Hippocampal formation (tissue), 2 donors: ENCODE results near the gene IRF6.
A peak's percentile ranks its signal among the peaks of the same experiment; 100 is the strongest.
"Not testable (repeated sequence)": the region's sequence is repeated elsewhere in the genome, so short reads cannot be mapped to it uniquely, and the experiment has no call there.

Experiments used
- DNase-seq, 2 donors: peaks; one replicate each; lab custom pipeline; 2025; lab: John Stamatoyannopoulos, UW

IRF6 gene

DNA sequence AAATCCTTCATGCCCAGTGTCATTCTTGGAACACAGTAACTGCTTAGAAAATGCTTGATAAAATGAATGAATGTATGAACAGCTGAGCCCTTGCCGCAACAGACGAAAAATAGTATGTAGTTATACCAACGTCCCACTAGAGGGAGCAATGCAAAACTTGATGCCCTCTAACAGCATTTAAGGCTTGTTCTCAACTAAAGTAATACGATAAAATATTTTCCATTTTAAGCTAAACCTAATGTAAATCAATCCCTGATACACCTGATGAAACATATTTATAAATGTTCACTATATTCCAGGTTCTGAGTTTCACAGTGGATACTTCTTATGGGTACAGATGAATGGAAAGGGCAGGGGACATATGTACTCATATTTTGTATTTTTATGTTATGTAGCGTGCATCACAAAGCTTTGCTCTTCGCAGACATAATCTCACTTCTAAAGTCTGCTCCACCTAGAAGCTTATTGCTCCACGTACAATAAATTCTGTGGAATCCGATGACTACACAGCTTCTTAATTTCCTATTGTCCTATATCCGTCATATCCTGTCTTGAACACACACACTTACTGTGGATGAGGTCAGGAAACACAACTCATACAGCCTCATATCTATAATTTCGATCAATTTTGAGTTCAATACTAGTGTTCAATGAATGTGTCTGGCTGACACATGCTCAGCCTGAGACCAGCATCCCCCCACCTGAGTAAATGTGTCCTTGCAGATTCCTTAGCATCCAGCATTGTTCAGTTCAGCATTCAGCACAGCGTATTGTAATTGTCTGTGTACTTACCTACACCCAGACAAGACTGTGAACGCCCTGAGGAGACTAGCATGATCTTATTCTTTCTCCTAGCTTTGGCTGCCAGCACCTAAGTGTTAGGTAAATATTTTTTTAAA is 17.4 kb upstream of the IRF6 start:
- DNase-seq, result peak in 1 of 2 donors; percentile 62

DNA sequence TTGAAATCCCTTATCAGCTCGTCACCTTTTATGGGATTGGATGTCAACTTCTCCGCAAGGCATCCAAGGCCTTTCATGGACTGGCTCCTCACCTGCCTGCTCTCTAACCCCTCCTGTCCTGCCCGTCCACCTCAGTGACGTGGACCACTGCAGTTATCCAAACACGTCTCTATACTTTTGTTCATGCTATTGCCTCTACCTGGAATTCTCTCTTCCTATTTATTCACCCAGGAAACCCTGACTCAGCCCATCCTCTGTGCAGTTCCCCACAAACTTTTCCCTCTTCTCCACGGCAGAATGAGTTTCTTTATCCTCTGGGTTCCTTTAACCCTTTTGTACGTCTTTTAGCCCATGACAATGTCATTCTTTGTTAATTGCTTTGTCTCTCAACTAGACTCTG is 16.8 kb upstream of the IRF6 start:
- no peak for DNase-seq

DNA sequence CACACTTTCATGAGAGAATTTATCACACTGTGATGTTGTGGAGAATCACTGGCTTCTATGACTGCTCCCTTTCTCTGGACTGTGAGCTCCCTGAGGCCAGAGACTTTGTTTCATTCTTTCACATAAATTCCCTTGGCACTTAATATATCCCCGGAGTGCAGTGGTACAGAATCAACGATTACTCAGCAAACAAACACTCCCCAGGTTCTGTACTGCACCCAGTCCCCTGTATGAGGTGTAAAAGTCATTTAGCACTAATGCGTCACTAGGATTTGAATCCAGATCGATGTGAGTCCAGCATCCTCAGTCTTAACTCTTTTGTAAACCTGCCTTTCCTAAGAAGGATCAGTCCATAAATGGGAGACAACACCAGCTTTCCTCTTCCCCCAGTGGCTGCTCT is 15.0 kb upstream of the IRF6 start:
- no peak for DNase-seq

DNA sequence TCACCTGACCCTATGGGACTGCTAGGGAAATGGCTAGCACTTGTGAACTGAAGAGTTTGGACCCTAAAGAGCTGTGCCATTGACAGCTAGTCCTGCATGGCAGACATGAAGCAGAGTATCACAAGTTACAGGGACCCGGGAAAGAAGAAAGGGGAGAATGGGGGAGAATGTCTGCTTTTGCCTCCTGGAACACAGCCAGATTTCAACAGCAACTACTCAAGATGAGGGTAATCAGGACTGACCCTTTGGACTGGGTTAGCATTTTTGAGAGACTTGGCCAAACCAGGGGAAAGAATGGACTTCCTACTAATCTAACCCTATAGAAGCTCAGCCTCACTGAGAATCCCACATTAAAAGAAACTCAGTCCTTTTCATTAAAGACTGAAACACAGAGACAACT is 13.1 kb upstream of the IRF6 start:
- no peak for DNase-seq

DNA sequence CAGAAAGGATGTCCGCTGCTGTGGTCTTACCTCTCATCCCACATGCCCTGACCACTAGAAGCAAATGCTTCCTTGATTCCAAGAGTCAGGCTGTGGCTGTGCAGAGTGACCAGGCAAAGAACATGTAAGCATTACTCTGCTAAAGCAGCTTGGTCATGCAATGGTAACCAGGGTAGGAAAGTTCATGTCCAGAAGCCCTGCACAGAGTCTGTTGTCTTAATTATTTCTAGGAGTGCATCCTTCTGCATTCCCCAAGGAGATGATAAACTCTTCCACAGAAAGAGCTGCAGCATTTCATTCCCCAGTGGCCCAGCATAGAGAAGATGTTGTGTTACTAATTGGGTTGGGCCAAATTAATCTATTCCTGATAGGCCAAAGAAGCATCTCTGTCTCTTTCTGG is 11.7 kb upstream of the IRF6 start:
- no peak for DNase-seq

DNA sequence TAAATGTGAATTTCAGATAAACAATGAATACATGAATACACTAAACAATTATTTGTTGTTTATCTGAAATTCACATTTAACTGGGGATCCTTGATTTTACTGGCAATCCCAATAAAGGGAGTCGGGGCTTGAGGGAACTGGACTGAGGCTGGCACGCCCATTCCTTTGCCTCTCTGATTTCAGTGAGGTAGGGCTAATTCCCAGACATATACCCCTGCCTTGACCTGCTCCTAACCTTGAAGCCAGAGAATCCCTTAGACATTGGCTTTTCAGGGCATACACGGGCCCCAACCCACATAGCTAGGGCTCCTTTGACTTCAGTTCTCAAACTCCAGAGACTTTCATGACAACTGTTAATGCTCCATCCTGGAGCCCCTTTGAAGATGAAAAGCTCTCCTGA is 11.0 kb upstream of the IRF6 start:
- DNase-seq, result no peak

DNA sequence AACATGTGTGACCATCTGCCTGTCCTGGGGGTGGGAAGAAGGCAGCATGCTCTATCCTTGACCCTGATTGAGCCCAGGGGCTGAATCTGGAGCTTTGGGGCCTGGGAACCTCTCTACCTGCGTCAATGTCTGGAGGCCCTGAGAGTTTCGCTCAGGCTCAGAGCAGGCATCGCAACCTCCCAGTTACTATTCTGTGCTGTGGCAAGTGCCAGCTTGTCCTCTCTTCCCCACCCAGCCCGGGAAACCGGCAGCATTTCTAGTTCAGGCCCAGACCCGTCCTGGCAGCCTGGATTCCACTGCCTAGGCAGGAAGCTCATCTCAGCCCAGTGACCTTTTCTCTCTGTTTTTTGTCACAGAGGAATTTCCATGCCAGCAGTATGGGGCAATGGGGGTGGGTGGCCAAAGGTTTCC is 10.0 kb upstream of the IRF6 start:
- no peak for DNase-seq

DNA sequence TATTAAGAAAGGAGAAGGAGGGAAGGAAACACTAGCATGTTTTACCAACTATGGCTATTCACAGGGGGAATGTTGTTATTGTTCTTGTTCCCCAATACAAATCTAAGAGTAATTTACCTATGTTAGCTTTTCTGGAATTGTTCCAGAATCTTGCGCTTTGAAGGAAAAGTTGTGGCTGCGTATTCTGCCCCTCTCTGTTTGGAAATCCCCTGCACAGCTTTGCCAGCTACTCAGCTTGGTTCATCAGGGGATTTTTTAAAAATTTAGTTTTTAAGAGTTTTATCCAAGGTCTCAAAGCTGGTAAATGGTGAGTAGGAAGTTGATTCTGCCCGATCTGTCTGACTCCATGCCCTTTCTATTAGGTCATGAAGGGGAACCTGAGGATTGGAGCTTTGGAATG is 9.5 kb upstream of the IRF6 start:
- DNase-seq, result no peak

DNA sequence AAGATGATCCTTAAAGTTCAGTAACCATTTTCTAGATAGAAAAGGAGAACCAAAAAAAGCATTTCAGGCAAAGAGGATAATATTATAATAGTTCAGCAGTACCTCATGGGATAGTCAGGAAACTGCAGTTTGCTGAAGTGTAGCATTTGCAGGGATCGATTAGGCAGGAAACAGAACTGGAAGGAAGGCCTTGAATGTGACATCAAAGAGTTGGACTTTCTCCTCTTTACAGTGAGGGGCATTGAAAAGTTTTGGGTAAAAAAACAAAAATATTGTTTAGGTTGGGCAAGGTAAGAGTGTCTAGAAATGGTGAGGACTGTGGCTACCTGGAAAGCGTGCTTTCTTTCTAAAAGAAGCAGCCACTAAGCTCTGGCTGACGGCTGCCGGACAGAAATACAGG is 8.0 kb upstream of the IRF6 start:
- no peak for DNase-seq

DNA sequence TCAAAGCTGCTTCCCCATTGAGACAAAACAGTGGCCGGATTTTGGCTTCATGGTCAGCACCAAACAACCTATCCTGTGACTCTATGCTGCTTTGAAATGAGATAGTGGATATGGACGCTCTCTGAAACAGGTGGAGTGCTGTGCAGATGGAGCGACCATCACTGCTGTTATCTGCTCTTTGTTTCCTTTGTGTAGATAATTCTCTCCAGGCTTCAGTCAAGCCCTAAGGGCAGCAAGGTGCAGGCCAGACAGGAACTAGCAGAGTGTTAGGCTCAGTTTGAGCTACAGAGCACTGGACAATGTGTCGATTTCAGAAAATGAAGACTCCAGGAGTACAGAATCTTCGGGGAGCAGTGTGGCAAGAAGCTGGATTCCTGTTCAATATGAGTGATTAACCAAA is 4.8 kb upstream of the IRF6 start:
- DNase-seq, result no peak

DNA sequence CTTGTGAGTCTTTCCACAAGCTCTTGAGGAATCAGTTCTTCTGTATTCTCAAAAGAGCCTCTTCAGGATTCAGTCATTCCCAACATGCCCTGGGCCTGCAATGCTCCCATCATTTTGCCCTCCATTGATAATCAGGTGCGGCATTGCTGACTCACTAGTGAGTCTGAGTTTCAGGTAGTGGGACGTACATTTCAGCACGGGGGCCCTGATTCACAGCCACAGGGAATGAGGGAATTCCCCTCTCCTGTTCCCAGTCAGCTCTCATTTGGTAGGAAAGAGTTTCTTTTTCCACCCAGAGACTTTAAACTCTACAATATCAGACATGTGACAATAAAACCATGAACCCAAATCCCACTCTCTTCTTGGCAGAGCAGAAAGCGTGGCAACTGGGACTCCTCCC is 3.7 kb upstream of the IRF6 start:
- DNase-seq, result no peak

DNA sequence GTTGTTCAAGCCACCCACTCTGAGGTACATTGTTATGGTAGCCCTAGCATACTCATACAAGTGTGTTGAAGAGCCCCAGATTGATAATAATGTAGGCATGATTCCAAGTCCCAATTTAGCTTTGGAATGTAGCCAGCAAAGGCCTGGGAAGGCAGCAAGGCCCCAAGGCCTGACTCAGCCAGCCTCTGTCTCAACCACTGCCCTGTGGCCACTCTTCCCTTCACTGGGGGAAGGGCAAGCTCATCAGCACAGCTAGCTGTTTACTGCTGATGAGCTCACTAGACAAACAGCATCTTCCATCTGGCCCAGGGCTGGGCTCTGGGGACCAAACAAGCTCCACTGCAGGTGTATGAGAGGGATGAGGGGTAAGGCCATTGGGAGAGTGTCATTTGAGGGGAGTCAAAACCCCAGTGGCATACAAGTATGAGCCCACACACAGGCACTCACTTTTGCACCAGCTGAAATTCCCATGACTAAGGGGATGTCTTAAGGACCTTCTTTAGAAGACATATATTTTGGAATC is 2.2 kb upstream of the IRF6 start:
- DNase-seq, result no peak

DNA sequence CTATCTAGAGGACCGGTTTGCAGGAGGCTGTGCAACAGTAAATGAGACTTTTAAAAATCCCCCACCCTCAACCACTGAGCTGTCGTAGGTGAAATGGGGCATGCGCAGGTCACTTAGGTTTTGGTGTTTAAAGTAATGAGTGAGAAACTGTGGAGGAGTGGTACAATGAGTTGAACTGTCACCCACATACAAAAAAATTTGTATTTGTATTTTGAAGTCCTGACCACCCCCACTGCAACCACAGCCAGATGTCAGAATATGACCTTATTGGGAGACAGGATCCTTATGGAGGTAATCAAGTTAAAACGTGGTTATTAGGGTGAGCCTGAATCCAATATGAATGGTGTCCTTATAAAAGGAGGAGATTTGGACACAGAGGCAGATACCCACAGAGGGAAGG is 1.6 kb upstream of the IRF6 start:
- no peak for DNase-seq

DNA sequence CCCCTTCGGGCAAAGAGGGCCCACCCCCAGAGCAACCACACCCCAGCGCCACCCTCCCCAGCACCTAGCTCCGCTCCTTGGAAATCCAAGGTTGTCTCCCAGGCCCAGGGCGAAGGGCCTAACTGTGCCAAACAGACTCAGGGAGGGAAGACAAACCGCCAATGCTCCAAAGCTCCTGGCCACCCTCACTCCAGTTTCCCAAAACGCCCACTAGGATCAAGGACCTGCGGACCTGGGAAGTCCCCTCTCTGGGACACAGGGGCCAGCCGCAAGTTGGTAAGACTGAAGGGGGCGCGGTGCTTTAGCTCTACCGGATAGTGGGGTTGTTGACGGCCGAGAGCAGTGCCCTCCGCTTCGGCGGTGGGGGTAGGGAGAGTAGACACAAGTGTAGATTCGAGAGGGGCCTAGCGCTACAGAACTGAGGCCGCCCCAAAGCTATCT is 581 bp downstream of the IRF6 start:
- DNase-seq, result no peak

DNA sequence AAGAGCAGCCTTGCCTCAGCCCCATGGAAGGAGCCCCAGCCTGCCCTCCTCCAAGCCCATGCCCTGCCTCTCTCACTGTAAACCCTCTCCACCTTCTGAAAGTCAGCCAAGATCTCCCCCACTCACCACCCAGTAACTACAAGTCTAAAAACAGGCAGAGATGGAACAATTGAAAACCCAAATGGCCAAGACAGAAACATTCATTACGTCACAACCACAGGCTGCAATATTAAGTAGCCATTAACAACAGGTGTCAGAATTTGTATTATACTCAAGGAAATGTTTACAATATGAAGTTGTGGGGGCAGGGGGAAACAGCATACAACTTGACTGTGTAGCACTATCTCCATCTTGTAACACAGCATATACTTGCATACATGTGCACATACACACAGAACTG is 2.4 kb downstream of the IRF6 start:
- no peak for DNase-seq

DNA sequence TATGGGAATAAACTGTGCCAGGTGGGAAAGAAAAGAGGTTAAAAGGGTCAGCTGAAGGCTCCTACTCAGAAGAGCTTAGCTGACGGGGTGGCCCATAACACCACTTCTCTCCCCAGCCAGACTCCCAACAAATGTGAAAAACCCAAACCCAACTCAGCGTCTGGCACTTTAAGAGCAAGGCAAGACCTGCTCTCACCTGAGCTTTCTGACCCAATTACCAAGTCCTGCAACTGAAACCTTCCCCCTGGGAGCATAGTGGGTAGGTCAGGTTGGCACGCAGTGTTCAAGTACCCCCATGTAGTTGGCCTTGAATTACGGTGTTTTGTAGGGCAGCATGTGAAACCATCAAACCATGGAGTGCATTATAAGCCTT is 3.2 kb downstream of the IRF6 start:
- DNase-seq, result no peak

DNA sequence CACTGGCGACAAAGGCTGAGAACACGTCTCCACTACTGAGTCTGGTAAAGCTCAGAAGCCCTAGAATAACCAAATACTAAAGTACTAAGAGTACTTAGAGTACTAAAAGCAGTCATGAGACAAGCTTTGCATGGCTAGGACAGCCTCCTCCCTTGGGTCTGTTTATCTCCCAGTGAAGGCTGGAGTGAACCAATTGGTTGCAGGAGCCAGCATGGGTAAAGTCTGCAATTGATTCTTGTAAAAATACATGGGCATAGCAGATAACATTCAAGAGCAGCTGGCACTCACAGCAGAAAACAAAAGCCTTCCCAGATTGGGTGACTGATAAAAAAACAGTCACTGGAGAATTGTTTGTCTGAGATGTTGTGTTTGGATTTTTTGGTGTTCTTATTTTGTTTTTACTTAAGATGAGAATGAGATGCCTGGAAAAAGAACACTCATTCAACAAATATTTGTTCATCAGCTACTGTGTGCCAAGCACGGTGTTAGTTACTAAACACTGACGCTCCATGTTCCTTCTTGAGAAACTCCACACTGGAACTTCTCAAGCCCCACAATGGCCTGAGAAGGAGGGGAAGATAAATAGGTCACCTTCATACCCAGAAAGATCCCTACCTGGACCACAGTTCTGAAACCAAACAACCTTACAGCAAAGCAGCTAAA is 3.7 kb downstream of the IRF6 start:
- DNase-seq, result no peak

DNA sequence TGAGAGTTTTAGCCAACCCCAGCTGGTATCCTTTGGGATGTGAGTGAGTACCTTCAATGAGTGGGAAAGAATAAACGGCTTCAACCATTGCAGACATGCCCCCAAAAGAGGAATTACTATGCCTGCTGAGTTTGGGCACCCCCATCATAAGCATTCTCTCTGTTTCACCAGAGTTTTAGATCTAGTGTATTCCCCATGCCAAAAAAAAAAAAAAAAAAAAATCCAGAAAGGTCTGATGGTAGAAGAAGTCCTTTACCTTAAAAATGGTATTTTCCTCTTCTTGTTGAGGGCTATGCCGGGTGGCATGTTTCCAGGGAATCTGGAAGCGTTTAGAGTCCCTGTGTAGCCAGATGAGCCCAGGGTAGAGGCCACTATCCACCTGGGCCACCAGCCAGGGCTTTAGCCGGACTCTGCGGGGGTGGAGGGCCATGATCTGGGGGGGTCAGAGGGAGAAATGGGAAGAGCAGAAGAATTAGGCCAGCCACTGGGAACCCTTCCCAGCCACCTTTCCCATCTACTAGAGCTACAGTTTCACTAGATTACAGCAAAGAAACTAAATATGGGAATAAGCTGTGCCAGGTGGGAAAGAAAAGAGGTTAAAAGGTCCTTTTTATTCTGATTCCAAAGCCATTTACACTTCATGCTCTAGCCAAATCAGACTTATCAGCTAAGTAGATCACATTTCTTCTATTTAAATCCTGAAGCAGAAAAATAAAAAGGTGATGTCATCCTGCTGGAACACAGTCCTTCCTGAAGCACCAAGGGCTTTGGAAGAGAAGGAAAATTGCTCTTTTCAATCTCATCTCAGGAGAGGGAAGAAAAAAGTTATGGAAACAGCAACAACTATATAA is 4.7 kb downstream of the IRF6 start:
- DNase-seq, result no peak

DNA sequence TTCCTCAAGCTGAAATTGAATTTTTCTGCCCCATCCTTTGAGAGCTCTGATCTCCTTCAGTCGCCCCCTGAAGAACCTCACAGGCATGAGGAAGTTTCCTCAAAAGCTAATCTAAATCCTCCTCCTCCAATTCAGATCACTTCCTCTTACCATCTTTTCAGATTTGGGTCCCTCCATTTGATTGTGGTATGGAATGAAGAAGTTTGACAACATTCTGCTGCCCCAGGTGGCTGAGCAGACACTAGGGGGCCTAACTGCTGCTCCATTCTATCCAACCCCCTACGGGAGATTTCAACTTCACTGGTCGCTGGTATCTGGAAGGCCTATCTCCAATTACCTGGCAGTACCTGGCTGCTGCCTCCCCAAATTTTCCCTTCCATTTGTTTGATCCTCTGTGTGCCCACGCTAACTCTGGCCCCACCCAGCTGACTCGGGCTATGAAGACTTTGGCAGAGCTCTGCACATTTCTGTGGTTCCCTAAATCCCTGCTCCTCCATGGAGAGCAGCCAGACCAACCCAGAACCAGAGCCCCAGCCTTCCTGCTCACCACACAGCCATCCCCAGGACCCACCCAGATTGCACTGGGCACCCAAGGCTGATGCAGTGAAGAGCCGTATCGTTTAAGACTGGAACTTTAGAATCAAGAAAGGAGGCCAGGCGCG is 7.8 kb downstream of the IRF6 start:
- no peak for DNase-seq

DNA sequence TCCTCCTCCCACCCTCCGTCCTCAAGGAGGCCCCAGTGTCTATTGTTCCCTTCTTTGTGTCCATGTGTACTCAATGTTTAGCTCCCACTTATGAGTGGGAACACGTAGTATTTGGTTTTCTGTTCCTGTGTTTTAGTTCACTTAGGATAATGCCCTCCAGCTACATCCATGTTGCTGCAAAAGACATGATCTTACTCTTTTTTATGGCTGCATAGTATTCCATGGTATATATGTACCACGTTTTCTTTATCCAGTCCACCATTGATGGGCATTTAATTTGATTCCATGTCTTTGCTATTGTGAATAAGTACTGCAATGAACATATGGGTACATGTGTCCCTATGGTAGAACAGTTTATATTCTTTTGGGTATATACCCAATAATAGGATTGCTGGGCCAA is 12.2 kb downstream of the IRF6 start:
- DNase-seq, result not testable (repeated sequence)

DNA sequence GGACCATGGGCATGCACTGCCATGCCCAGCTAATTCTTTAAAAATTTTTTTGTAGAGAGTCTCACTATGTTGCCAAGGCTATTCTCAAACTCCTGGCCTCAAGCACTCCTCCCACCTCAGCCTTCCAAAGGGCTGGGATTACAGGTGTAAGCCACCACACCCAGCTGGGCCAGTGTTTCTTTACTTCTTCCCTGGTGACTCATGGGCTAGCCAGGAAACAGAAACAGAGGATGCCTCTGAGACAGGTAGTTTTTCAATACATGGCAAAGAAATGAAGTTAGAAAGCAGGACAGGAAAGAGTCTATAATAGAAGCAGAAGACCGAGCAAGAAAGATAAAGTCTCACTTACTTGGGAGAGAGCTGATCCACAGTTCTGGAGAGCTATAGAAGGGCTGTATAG is 14.0 kb downstream of the IRF6 start:
- DNase-seq, result no peak
